Gastrocnemius medialis (tissue), 4 donors: ENCODE data around the gene ZNF845. TPM values are rescaled to one million over a fixed set of nuclear protein-coding genes. Genes with fewer than 3 reads are reported as not detected.
"Not testable (repeated sequence)": the region's sequence is repeated elsewhere in the genome, so short reads cannot be mapped to it uniquely, and the experiment has no call there.

Experiments used
- ATAC-seq, 2 donors: fragments of 150-250 bp; one replicate each; pipeline ENCODE4 v1.9.1; 2016
- DNase-seq, 2 donors: peaks; one replicate each; pipeline ENCODE4 v3.0.0-alpha.2; 2019
- H3K27ac ChIP-seq, 4 donors: fragments of 200-600 bp; sonication (generic); 1 replicate in 1 of 4; 2 replicates in 3 of 4; pipeline ENCODE4 v1.5.1; 2016 to 2018; ENCODE audit warnings: mild to moderate bottlenecking in 2 of 4, moderate library complexity in 1 of 4
- H3K27me3 ChIP-seq, 3 donors: fragments of 200-600 bp; sonication (generic) in 2 of 3; 1 replicate in 1 of 3; 2 replicates in 2 of 3; pipeline versions ENCODE4 v1.5.1 to v1.6.0; 2016 to 2019; ENCODE audit warnings: mild to moderate bottlenecking in 1 of 3, moderate library complexity in 1 of 3
- H3K36me3 ChIP-seq, 2 donors: fragments of 200-600 bp; sonication (generic) in 1 of 2; one replicate each; pipeline ENCODE4 v1.5.1; 2017 to 2018
- H3K4me1 ChIP-seq, 2 donors: fragments of 200-600 bp; sonication (generic) in 1 of 2; one replicate each; pipeline ENCODE4 v1.5.1; 2016 to 2017; ENCODE audit warnings: mild to moderate bottlenecking in 2 of 2
- H3K4me3 ChIP-seq, 4 donors: fragments of 200-600 bp; sonication (generic) in 3 of 4; 1 replicate in 1 of 4; 2 replicates in 3 of 4; pipeline ENCODE4 v1.5.1; 2016 to 2019; ENCODE audit warnings: mild to moderate bottlenecking in 2 of 4
- H3K9me3 ChIP-seq, 3 donors: fragments of 200-600 bp; sonication (generic) in 2 of 3; 1 replicate in 1 of 3; 2 replicates in 2 of 3; pipeline ENCODE4 v1.5.1; 2016 to 2019
- CTCF ChIP-seq, 5 experiments: fragments of 450-650 bp in 3 of 5; fragments of 200-600 bp in 2 of 5; sonication (generic) in 2 of 5; IDR thresholded peaks in 4 of 5; conservative IDR thresholded peaks in 1 of 5; 1 replicate in 4 of 5; 2 replicates in 1 of 5; pipeline ENCODE4 v1.5.1; 2016 to 2019; ENCODE audit warnings: antibody characterized with exemption in 5 of 5, mild to moderate bottlenecking in 3 of 5, moderate library complexity in 3 of 5
- POLR2A ChIP-seq, 2 donors: fragments of 450-650 bp; IDR thresholded peaks; one replicate each; pipeline ENCODE4 v1.6.1; 2017; ENCODE audit warnings: antibody characterized with exemption in 2 of 2, mild to moderate bottlenecking in 2 of 2, moderate library complexity in 2 of 2
- in situ Hi-C, 4 donors: fragments of 200-750 bp; cut with MboI; loops; one replicate each; pipeline versions ENCODE4 v1.15.0 to v1.8.0; 2017; ENCODE audit warnings: low sequenced_read_pairs in 4 of 4
- intact Hi-C: fragments of 100-400 bp; cut with DNase I; formaldehyde crosslinking; loops from one replicate; pipeline ENCODE4 v1.15.1; 2023; ENCODE audit warnings: low total_unique reads
- total RNA-seq, 4 donors: library from RNA; depleted of rRNA; stranded (reverse); fragments of >200 nt; gene quantifications; one replicate each; pipeline versions ENCODE4 v1.1.0 to v1.2.3, GENCODE V29; 2016

The ZNF845 gene
- total RNA-seq, 4 donors from 2014 or later: 1.00 to 2.3 (median 1.4) TPM

- Histone ChIP-seq H3K9me3 (no peaks in the 10 kb centered on the region), H3K4me1 (no peaks in the 10 kb centered on the region), H3K4me3 (peak overlapping the region; percentile 58 to 74 (median 66)), H3K36me3 (no peaks in the 10 kb centered on the region), H3K27me3 (no peaks in the 10 kb centered on the region), H3K27ac (peak overlapping the region in 2 of 4 donors; percentile 27 to 53)
- in situ Hi-C loops (loop anchor here in 1 of 4 donors (10.0 kb wide), 1 partner anchor 78 kb away; the partner anchor contains the start of genes VN1R2 and ZNF677), intact Hi-C loops (loop anchor here (5.0 to 10.0 kb wide), 2 partner anchors 132 to 135 kb away; partner anchors contain the start of gene ZNF813)
- ATAC-seq (no peak), DNase-seq (no peak)
- no peak for TF ChIP-seq POLR2A (IDR thresholded peaks at IDR 0.05)
- TF ChIP-seq CTCF (IDR thresholded peaks at IDR 0.05 in 4 of 5, conservative IDR thresholded peaks at IDR 0.05 in 1 of 5): no peak
Observed at GRCh38 chr19:53332484-53332883, 1.1 kb upstream of the ZNF845 start.

DNA sequence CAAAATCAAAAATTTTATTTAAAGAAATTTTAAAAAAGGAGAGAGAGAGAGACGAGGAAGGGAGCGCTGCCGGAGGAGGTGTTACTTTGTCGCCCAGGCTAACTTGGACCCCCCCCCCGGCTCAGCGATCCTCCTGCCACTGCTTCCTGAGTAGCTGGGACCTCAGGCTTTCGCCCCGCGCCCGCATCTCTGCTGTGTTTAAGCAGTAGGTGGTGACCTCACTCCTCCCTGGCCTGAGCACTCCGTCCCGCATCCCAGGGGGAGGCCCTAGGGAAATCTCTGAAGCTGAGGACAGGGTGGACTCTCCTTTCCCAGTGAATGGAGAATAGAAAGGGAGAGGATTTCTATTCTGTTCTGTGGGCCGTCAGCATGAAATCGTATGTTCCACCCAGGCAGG lies 485 bp upstream of the ZNF845 start:
- Histone ChIP-seq H3K27ac (peak overlapping the region; percentile 14 to 53 (median 39)), H3K9me3 (no peaks in the 10 kb centered on the region), H3K36me3 (no peaks in the 10 kb centered on the region), H3K4me1 (no peaks in the 10 kb centered on the region), H3K4me3 (peak overlapping the region; percentile 58 to 74 (median 66)), H3K27me3 (no peaks in the 10 kb centered on the region)
- in situ Hi-C loops: loop anchor here in 1 of 4 donors (10.0 kb wide), 1 partner anchor 78 kb away; the partner anchor contains the start of genes VN1R2 and ZNF677
- DNase-seq (peak; percentile 6 to 18), ATAC-seq (peak in 1 of 2 donors; percentile 21)
- TF ChIP-seq CTCF (IDR thresholded peaks at IDR 0.05 in 4 of 5, conservative IDR thresholded peaks at IDR 0.05 in 1 of 5) (no peak), POLR2A (IDR thresholded peaks at IDR 0.05) (no peak)
- intact Hi-C loops: loop anchor here (1.0 to 10.0 kb wide), 3 partner anchors 62 to 136 kb away; partner anchors contain the start of genes ZNF765 and ZNF813

DNA sequence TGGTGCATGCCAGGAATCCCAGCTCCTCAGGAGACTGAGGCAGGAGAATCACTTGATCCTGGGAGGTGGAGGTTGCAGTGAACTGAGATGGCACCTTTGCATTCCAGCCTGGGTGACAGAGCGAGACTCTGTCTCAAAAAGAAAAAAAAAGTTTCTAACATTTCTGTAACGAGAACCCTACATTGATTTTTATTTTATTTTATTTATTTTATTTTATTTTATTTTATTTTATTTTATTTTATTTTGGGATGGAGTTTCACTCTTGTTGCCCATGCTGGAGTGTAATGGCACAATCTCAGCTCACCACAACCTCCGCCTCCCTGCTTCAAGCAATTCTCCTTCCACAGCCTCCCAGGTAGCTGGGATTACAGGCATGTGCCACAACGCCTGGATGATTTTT lies 10.9 kb downstream of the ZNF845 start:
- intact Hi-C loops, DNase-seq, H3K4me3 ChIP-seq, H3K4me1 ChIP-seq, H3K27me3 ChIP-seq, H3K9me3 ChIP-seq, ATAC-seq, in situ Hi-C loops, H3K27ac ChIP-seq: not testable (repeated sequence)
- H3K36me3 ChIP-seq: peaks cover 0 to 59% of the 10 kb centered on the region in 2 donors

DNA sequence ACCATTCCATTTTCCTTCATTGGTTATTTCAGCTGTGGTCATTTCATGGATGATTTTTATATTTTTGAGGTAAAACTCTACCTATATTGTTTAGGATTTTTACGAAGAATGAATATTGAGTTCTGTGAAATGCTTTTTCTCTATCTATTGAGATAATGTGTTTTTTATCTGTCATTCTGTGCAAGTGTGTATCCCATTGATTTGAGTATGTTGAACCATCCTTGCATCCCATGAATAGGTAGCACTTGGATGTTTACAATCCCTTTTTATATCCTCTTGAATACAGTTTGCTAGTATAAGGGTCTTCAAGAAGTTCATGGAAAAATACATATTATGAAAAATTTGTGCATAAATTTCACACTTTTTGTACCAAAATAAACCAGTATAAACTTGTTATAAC lies 22.2 kb downstream of the ZNF845 start:
- Histone ChIP-seq H3K9me3 (peaks cover 0 to 44% (median 6%) of the 10 kb centered on the region in 3 donors), H3K27me3 (no peaks in the 10 kb centered on the region), H3K27ac (no peak overlapping the region), H3K4me1 (no peaks in the 10 kb centered on the region), H3K36me3 (peaks cover 4 to 15% of the 10 kb centered on the region in 2 donors), H3K4me3 (no peak overlapping the region)
- in situ Hi-C loops: no loop called here
- DNase-seq (no peak), ATAC-seq (no peak)
- TF ChIP-seq POLR2A (IDR thresholded peaks at IDR 0.05) (no peak), CTCF (IDR thresholded peaks at IDR 0.05 in 4 of 5, conservative IDR thresholded peaks at IDR 0.05 in 1 of 5) (no peak)
- intact Hi-C loops: no loop called here

GRCh38 chr19:53357821-53358581 lies 24.5 kb downstream of the ZNF845 start:
- Histone ChIP-seq H3K36me3 (no peaks in the 10 kb centered on the region), H3K27me3 (no peaks in the 10 kb centered on the region), H3K27ac (no peak overlapping the region), H3K4me3 (no peak overlapping the region), H3K4me1 (no peaks in the 10 kb centered on the region), H3K9me3 (peaks cover 0 to 21% (median 6%) of the 10 kb centered on the region in 3 donors)
- no peak for DNase-seq
- in situ Hi-C loops: no loop called here
- no peak for TF ChIP-seq POLR2A (IDR thresholded peaks at IDR 0.05)
- TF ChIP-seq CTCF (IDR thresholded peaks at IDR 0.05 in 4 of 5, conservative IDR thresholded peaks at IDR 0.05 in 1 of 5): no peak
- ATAC-seq: no peak
- intact Hi-C loops: no loop called here

DNA sequence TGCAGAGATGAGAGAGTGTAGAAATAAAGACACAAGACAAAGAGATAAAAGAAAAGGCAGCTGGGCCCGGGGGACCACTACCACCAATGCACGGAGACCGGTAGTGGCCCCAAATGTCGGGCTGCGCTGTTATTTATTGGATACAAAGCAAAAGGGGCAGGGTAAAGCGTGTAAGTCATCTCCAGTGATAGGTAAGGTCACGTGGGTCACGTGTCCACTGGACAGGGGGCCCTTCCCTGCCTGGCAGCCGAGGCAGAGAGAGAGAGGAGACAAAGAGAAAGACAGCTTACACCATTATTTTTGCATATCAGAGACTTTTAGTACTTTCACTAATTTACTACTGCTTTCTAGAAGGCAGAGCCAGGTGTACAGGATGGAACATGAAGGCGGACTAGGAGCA lies 26.5 kb downstream of the ZNF845 start:
- ATAC-seq, H3K27ac ChIP-seq, DNase-seq, H3K27me3 ChIP-seq, H3K4me3 ChIP-seq, in situ Hi-C loops, H3K4me1 ChIP-seq, H3K36me3 ChIP-seq, intact Hi-C loops: not testable (repeated sequence)
- H3K9me3 ChIP-seq: peaks cover 0 to 13% (median 4%) of the 10 kb centered on the region in 3 donors
